ENCODE data around the gene DRD1. TPM values are rescaled to one million over a fixed set of nuclear protein-coding genes. Genes with fewer than 3 reads are reported as not detected.
"Not testable (repeated sequence)": the region's sequence is repeated elsewhere in the genome, so short reads cannot be mapped to it uniquely, and the experiment has no call there.

DRD1 gene
- total RNA-seq, 3 donors from 2014 or later, result under 0.01 to 0.33 TPM; not detected in 1

DNA sequence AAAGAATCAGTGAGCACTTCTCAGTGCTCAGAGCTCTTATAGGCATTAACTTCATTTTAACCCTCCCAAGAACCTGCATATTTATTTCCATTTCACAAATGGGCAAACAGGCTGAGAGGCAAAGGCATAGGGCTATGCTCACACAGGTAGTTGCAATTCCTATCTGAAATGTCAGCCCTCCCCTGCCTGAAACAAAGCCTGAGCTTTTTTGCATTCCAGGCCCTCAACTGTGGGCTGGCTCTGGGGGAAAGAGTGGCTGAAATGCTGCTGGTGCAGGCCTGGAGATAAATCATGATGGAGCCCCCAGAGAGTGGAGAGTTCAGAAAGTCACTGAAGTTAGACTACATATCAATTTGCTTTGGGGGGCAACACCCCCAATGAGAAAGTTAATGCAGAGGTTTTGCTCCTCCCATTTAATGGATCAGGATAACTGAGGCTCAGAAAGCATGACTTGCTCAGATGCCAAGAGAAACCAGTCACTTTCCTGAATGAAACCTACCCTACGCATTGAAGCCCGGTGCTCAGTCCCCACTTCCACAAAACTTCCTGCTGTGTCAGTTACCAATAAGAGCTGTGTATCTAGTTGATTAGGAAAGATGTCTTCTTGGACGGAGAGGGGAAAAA is 5.6 kb downstream of the DRD1 start:
- H3K36me3 ChIP-seq, result no peaks in the 10 kb centered on the region
- no peak for DNase-seq (ENCODE audit: low spot score in 2 of 2)
- no peak overlapping the region for H3K4me3 ChIP-seq
- peaks cover 0 to 33% of the 10 kb centered on the region in 2 donors for H3K27me3 ChIP-seq
- H3K27ac ChIP-seq, result no peak overlapping the region
- TF ChIP-seq POLR2AphosphoS5 (IDR thresholded peaks at IDR 0.05), result no peak
- TF ChIP-seq POLR2A (IDR thresholded peaks at IDR 0.05), result no peak
- TF ChIP-seq, protein P1, sequence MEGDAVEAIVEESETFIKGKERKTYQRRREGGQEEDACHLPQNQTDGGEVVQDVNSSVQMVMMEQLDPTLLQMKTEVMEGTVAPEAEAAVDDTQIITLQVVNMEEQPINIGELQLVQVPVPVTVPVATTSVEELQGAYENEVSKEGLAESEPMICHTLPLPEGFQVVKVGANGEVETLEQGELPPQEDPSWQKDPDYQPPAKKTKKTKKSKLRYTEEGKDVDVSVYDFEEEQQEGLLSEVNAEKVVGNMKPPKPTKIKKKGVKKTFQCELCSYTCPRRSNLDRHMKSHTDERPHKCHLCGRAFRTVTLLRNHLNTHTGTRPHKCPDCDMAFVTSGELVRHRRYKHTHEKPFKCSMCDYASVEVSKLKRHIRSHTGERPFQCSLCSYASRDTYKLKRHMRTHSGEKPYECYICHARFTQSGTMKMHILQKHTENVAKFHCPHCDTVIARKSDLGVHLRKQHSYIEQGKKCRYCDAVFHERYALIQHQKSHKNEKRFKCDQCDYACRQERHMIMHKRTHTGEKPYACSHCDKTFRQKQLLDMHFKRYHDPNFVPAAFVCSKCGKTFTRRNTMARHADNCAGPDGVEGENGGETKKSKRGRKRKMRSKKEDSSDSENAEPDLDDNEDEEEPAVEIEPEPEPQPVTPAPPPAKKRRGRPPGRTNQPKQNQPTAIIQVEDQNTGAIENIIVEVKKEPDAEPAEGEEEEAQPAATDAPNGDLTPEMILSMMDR (IDR thresholded peaks at IDR 0.05), result no peak
- no peaks in the 10 kb centered on the region for H3K9me3 ChIP-seq
- H3K4me1 ChIP-seq, result no peaks in the 10 kb centered on the region
- intact Hi-C loops (cut with DNase I; ENCODE audit: low total_unique reads), result no loop called here

GRCh38 chr5:175436359-175436758 is 7.6 kb downstream of the DRD1 start:
- TF ChIP-seq POLR2A (IDR thresholded peaks at IDR 0.05) (no peak), POLR2AphosphoS5 (IDR thresholded peaks at IDR 0.05) (no peak)
- TF ChIP-seq, protein P1 (IDR thresholded peaks at IDR 0.05), result no peak

GRCh38 chr5:175434800-175435199 is 9.2 kb downstream of the DRD1 start:
- DNase-seq (ENCODE audit: low spot score in 2 of 2), result no peak
- intact Hi-C loops (cut with DNase I; ENCODE audit: low total_unique reads), result no loop called here
- H3K4me1 ChIP-seq, result no peaks in the 10 kb centered on the region
- no peaks in the 10 kb centered on the region for H3K9me3 ChIP-seq
- no peaks in the 10 kb centered on the region for H3K36me3 ChIP-seq
- TF ChIP-seq POLR2AphosphoS5 (IDR thresholded peaks at IDR 0.05), result no peak
- TF ChIP-seq, protein P1 (IDR thresholded peaks at IDR 0.05), result no peak
- TF ChIP-seq POLR2A (IDR thresholded peaks at IDR 0.05), result no peak
- H3K4me3 ChIP-seq, result no peak overlapping the region
- peaks cover 0 to 14% of the 10 kb centered on the region in 2 donors for H3K27me3 ChIP-seq
- H3K27ac ChIP-seq, result no peak overlapping the region

More at GRCh38 chr5:175436359-175436758, 7.6 kb downstream of the DRD1 start:
- H3K9me3 ChIP-seq, result no peaks in the 10 kb centered on the region
- no peaks in the 10 kb centered on the region for H3K4me1 ChIP-seq
- no peak overlapping the region for H3K4me3 ChIP-seq
- no peak for DNase-seq (ENCODE audit: low spot score in 2 of 2)
- no peaks in the 10 kb centered on the region for H3K36me3 ChIP-seq
- H3K27me3 ChIP-seq, result peaks cover 0 to 14% of the 10 kb centered on the region in 2 donors
- H3K27ac ChIP-seq, result no peak overlapping the region
- intact Hi-C loops (cut with DNase I; ENCODE audit: low total_unique reads), result no loop called here

GRCh38 chr5:175427762-175428161 is 16.2 kb downstream of the DRD1 start:
- Histone ChIP-seq H3K36me3 (no peaks in the 10 kb centered on the region), H3K9me3 (peaks cover 0 to 8% of the 10 kb centered on the region in 2 donors), H3K27ac (no peak overlapping the region), H3K4me1 (no peaks in the 10 kb centered on the region), H3K27me3 (no peaks in the 10 kb centered on the region), H3K4me3 (no peak overlapping the region)
- TF ChIP-seq POLR2A (IDR thresholded peaks at IDR 0.05) (no peak), POLR2AphosphoS5 (IDR thresholded peaks at IDR 0.05) (no peak)
- TF ChIP-seq, protein P1 (IDR thresholded peaks at IDR 0.05), result no peak
- intact Hi-C loops (cut with DNase I; ENCODE audit: low total_unique reads), result no loop called here
- DNase-seq (ENCODE audit: low spot score in 2 of 2), result no peak

DNA sequence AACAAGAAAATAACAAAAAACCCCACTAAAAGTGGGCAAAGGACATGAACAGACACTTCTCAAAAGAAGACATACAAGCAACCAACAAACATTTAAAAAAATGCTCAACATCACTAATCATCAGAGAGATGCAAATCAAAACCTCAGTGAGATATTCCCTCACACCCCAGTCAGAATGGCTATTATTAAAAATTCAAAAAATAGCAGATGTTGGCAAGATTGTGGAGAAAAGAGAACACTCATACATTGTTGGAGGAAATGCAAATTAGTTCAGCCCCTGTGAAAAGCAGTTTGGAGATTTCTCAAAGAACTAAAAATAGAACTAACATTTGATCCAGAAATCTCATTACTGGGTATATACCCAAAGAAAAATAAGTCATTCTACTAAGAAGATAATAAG is 19.4 kb downstream of the DRD1 start:
- H3K36me3 ChIP-seq; H3K27me3 ChIP-seq; H3K9me3 ChIP-seq; H3K4me3 ChIP-seq; H3K4me1 ChIP-seq; DNase-seq (ENCODE audit: low spot score in 2 of 2); H3K27ac ChIP-seq; intact Hi-C loops (cut with DNase I; ENCODE audit: low total_unique reads): not testable (repeated sequence)
